HepG2 (cell line): ENCODE results near the gene STPG2. TPM values are rescaled to one million over a fixed set of nuclear protein-coding genes. Genes with fewer than 3 reads are reported as not detected.

Experiments used
- ATAC-seq: fragments of 200-7000 bp; cut with Tn5 transposase; 3 replicates; pipeline ENCODE4 v1.9.1; 2020; ENCODE audit warnings: mild to moderate bottlenecking, moderate library complexity
- BruUV-seq: library from RNA; stranded (reverse); fragments of 400-500 nt; replicated peaks from 2 replicates; lab custom pipeline; 2021; lab: Mats Ljungman, UMichigan
- CTCF ChIA-PET: fragments of 300-600 bp; formaldehyde crosslinking; extraction: SDS; loops from one replicate; lab custom pipeline; 2021; ENCODE audit warnings: low total read pairs, inconsistent platforms, low intra/inter-chr PET ratio; lab: Yijun Ruan, JAX
- POLR2A ChIA-PET: fragments of 350-600 bp; sonication (Branson Sonifier 250); formaldehyde crosslinking; loops from one replicate; lab custom pipeline; 2020; ENCODE audit warnings: antibody characterized with exemption, inconsistent platforms; lab: Yijun Ruan, JAX
- DNase-seq: peaks from one replicate; pipeline ENCODE4 v3.0.0-alpha.2; 2015; ENCODE audit warnings: low spot score
- FAIRE-seq: peaks from 3 replicates; lab custom pipeline; 2011; peaks lifted over from hg19 to GRCh38; lab: Jason Lieb, UNC
- H2AFZ ChIP-seq: one replicate; pipeline ENCODE4 v1.6.1; 2011; ENCODE audit warnings: low read length, inconsistent platforms
- H3K27ac ChIP-seq: fragments of 300-600 bp; 3 replicates; pipeline ENCODE4 v1.8.0; 2011; ENCODE audit warnings: mixed run types, mild to moderate bottlenecking, mixed read lengths, low read length, inconsistent platforms; ENCODE audit not compliant: insufficient read depth; ENCODE audit errors: extremely low read length
- H3K27me3 ChIP-seq, 2 experiments: fragments of 200-600 bp in 1 of 2; 2 replicates in 1 of 2; 3 replicates in 1 of 2; pipeline versions ENCODE4 v1.6.0 to v1.8.0; 2011; ENCODE audit warnings: low read length in 2 of 2, mild to moderate bottlenecking in 2 of 2, moderate library complexity in 2 of 2, inconsistent platforms in 1 of 2; ENCODE audit not compliant: insufficient read depth in 2 of 2, control insufficient read depth in 1 of 2
- H3K36me3 ChIP-seq, 2 experiments: fragments of 200-600 bp in 1 of 2; replicated peaks in 1 of 2; 2 replicates in 1 of 2; 3 replicates in 1 of 2; pipeline versions ENCODE4 v1.5.1 to v1.8.0; 2011; ENCODE audit warnings: low read length in 2 of 2, inconsistent platforms in 1 of 2; ENCODE audit not compliant: insufficient read depth in 2 of 2, control insufficient read depth in 1 of 2
- H3K4me1 ChIP-seq: 2 replicates; pipeline ENCODE4 v1.5.1; 2012; ENCODE audit warnings: low read length, inconsistent platforms; ENCODE audit not compliant: insufficient read depth
- H3K4me2 ChIP-seq: 2 replicates; pipeline ENCODE4 v1.6.0; 2011; ENCODE audit warnings: low read depth, low read length, inconsistent platforms
- H3K4me3 ChIP-seq, 3 experiments: fragments of 200-600 bp in 1 of 3; sonication (generic), shearing (Covaris generic) in 1 of 3; replicated peaks in 1 of 3; 2 replicates each; pipeline ENCODE4 v1.5.1; 2011 to 2016; ENCODE audit warnings: low read length in 3 of 3, inconsistent platforms in 2 of 3, low read depth in 2 of 3, mild to moderate bottlenecking in 2 of 3, control low read depth in 1 of 3, mixed read lengths in 1 of 3; ENCODE audit not compliant: insufficient read depth in 1 of 3
- H3K79me2 ChIP-seq: one replicate; pipeline ENCODE4 v1.6.1; 2011; ENCODE audit warnings: low read length, inconsistent platforms; ENCODE audit not compliant: insufficient read depth
- H3K9ac ChIP-seq: 2 replicates; pipeline ENCODE4 v1.6.0; 2011; ENCODE audit warnings: mild to moderate bottlenecking, low read depth, low read length, inconsistent platforms; ENCODE audit not compliant: insufficient read depth
- H3K9me3 ChIP-seq: 2 replicates; pipeline ENCODE4 v1.5.1; 2012; ENCODE audit warnings: mild to moderate bottlenecking, low read length
- H4K20me1 ChIP-seq: 2 replicates; pipeline ENCODE4 v1.6.0; 2011; ENCODE audit warnings: inconsistent platforms, mild to moderate bottlenecking, low read length, moderate library complexity; ENCODE audit not compliant: insufficient read depth
- CBX1 ChIP-seq: IDR thresholded peaks from one replicate; pipeline ENCODE4 v1.6.1; 2016; ENCODE audit warnings: antibody characterized with exemption, low read depth
- DNMT1 ChIP-seq: sonication (generic); formaldehyde crosslinking; IDR thresholded peaks from 2 replicates; pipeline ENCODE4 v1.5.1; 2020; ENCODE audit warnings: mild to moderate bottlenecking, missing genetic modification reagents
- HCFC1 ChIP-seq: fragments of 150-350 bp; IDR thresholded peaks from 2 replicates; pipeline ENCODE4 v1.6.1; 2014; ENCODE audit warnings: low read depth, low read length
- MBNL3 ChIP-seq: fragments of 250-450 bp; sonication (Bioruptor Pico); conservative IDR thresholded peaks from 2 replicates; pipeline ENCODE4 v1.8.0; 2022; ENCODE audit warnings: mild to moderate bottlenecking, inconsistent platforms
- PHF21A ChIP-seq: sonication (generic); formaldehyde crosslinking; IDR thresholded peaks from 2 replicates; pipeline ENCODE4 v1.5.0; 2020; ENCODE audit warnings: mild to moderate bottlenecking, missing genetic modification reagents
- RNF2 ChIP-seq: fragments of 450-650 bp; conservative IDR thresholded peaks from 2 replicates; pipeline ENCODE4 v1.6.1; 2016; ENCODE audit warnings: low read depth
- SATB2 ChIP-seq: sonication (generic); formaldehyde crosslinking; IDR thresholded peaks from 2 replicates; pipeline ENCODE4 v1.5.0; 2020; ENCODE audit warnings: missing genetic modification reagents
- SUZ12 ChIP-seq: fragments of 150-350 bp; IDR thresholded peaks from 2 replicates; pipeline ENCODE4 v1.6.1; 2014; ENCODE audit warnings: low read depth, low read length
- ZNF225 ChIP-seq: sonication (generic); formaldehyde crosslinking; IDR thresholded peaks from 2 replicates; pipeline ENCODE4 v1.4.0; 2020; ENCODE audit warnings: mild to moderate bottlenecking, missing genetic modification reagents
- ZNF326 ChIP-seq: sonication (generic); formaldehyde crosslinking; IDR thresholded peaks from 2 replicates; pipeline ENCODE4 v1.4.0; 2020; ENCODE audit warnings: missing genetic modification reagents, borderline replicate concordance
- ZNF432 ChIP-seq: sonication (generic); formaldehyde crosslinking; IDR thresholded peaks from 2 replicates; pipeline ENCODE4 v1.5.0; 2020; ENCODE audit warnings: missing genetic modification reagents, mild to moderate bottlenecking, borderline replicate concordance
- ZNF616 ChIP-seq: sonication (generic); formaldehyde crosslinking; IDR thresholded peaks from 2 replicates; pipeline ENCODE4 v1.5.0; 2020; ENCODE audit warnings: low read depth, mild to moderate bottlenecking, missing genetic modification reagents
- ZNF672 ChIP-seq: sonication (generic); formaldehyde crosslinking; IDR thresholded peaks from 2 replicates; pipeline ENCODE4 v1.8.1; 2022; ENCODE audit warnings: missing genetic modification reagents
- ZSCAN12 ChIP-seq: sonication (generic); formaldehyde crosslinking; IDR thresholded peaks from 2 replicates; pipeline ENCODE4 v1.9.0; 2021; ENCODE audit warnings: mild to moderate bottlenecking, missing genetic modification reagents
- WGBS: methylation state at CpG from one replicate; pipeline ENCODE4 v1.1.6; 2017; ENCODE audit warnings: low lambda C conversion rate; 5-methylcytosine and 5-hydroxymethylcytosine counted together
- in situ Hi-C: cut with HindIII; loops from 2 replicates; pipeline ENCODE4 v1.10.0; 2017; ENCODE audit warnings: low pct_unique_long_range_greater_than_20kb; ENCODE audit not compliant: extremely low pct_ligation_motif_present
- intact Hi-C: fragments of 100-400 bp; cut with micrococcal nuclease; formaldehyde crosslinking; loops from one replicate; pipeline ENCODE4 v1.10.0; 2022; ENCODE audit not compliant: unreplicated experiment
- polyA plus RNA-seq, 8 experiments: library from polyadenylated mRNA; depleted of rRNA in 3 of 8; stranded (reverse) in 7 of 8; unstranded in 1 of 8; fragments of >200 nt; fragmentation: Illumina TruSeq in 4 of 8; extraction: Trizol in 4 of 8; gene quantifications; 2 replicates each; pipeline versions ENCODE4 v1.2.1 to v1.2.3, GENCODE V29; 2011 to 2016; ENCODE audit warnings: low read depth in 4 of 8, missing spikeins in 1 of 8, mixed read lengths in 1 of 8; ENCODE audit not compliant: insufficient read depth in 1 of 8
- total RNA-seq, 5 experiments: library from RNA; depleted of rRNA; stranded (reverse); fragments of >200 nt; fragmentation: Illumina TruSeq; extraction: Trizol; gene quantifications; 2 replicates each; pipeline ENCODE4 v1.2.3, GENCODE V29; 2016; ENCODE audit warnings: low read depth in 1 of 5
- TF ChIP-seq, protein P1 (sequence below): IDR thresholded peaks from 2 replicates; pipeline ENCODE4 v1.6.1; 2012; ENCODE audit warnings: low read length, improper control_type of control experiment

STPG2 gene
- total and polyA plus RNA-seq, 2 of the 13 experiments (the other 11 are each of a cell fraction or from before 2014, with no cell fraction given) = 0.07 TPM; not detected in 1

DNA sequence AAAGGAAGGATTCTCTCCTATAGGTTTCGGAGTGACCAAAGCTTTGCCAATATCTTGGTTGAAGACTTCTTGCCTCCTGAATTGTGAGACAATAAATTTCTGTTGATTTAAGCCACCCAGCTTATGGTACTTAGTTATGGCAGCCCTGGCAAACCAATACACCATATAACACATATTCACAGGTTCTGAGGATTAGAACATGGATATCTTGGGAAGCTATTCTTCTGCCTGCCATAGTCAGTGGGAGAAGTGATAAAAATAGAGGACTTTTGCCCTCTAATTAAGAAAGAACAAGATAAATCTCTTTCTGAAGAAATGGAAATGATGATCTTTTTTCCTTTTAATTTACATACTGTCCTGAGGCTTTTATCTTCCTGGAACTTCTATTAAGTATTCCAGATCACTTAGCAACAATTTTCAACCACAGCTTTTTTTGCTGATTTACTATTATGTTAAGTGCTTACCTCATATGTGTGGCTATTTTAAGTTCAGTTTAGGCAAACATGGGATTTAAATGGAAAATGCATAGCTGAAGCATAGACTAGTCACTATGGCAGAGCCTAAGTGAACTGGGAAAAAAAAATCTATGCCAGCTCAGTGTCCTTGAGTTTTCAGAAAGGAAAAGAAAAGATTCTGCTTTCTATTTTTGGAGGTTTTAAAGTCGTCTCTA, 381.7 kb downstream of the STPG2 start:
- DNase-seq (no peak), ATAC-seq (no peak), FAIRE-seq (no peak)
- Histone ChIP-seq H3K27ac (no peak overlapping the region), H3K4me1 (no peaks in the 10 kb centered on the region), H3K9ac (no peak overlapping the region), H3K79me2 (no peaks in the 10 kb centered on the region), H3K4me3 (no peak overlapping the region), H2AFZ (no peak overlapping the region), H3K27me3 (no peaks in the 10 kb centered on the region), H3K4me2 (no peak overlapping the region), H3K9me3 (no peaks in the 10 kb centered on the region), H4K20me1 (no peaks in the 10 kb centered on the region), H3K36me3 (no peaks in the 10 kb centered on the region)
- ChIA-PET CTCF (no interaction called here), POLR2A (no interaction called here)
- 0% methylated on average over 2 of the region's 2 CpGs for WGBS
- intact Hi-C loops = no loop called here
- in situ Hi-C loops = no loop called here
- no peak for TF ChIP-seq RNF2
- no peak for TF ChIP-seq SUZ12
- TF ChIP-seq ZNF326 (CRISPR knock-in tag) = no peak
- TF ChIP-seq DNMT1 (CRISPR knock-in tag) = no peak
- no peak for TF ChIP-seq PHF21A (CRISPR knock-in tag)
- no peak for TF ChIP-seq CBX1
- BruUV-seq = no TSS peak

DNA sequence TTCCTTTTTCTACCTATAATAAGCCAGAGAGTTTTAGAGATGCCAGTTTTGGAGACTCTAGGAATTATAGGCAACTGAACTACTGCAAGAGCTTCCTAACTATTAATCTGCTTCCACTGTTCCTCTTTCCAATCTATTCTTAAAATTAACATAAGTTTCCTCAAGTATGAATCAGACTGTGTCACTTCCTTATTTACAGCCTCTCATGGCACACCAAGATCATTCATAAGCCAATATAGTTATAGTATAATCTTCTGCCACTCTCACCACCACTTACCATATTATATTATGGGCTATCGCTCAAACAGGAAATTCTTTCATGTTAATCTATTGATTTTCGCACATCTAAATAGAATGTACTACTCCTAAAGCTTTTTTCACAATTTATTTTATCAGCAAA, 383.5 kb downstream of the STPG2 start:
- no peaks in the 10 kb centered on the region for H3K9me3 ChIP-seq
- in situ Hi-C loops (no loop called here), intact Hi-C loops (no loop called here)
- no TSS peak for BruUV-seq
- H3K27me3 ChIP-seq = no peaks in the 10 kb centered on the region
- ChIA-PET POLR2A (no interaction called here), CTCF (no interaction called here)
- DNase-seq (no peak), FAIRE-seq (no peak), ATAC-seq (no peak)
- no peaks in the 10 kb centered on the region for H4K20me1 ChIP-seq
- H3K79me2 ChIP-seq = no peaks in the 10 kb centered on the region
- no peak overlapping the region for H2AFZ ChIP-seq
- H3K4me2 ChIP-seq = no peak overlapping the region
- no peak overlapping the region for H3K4me3 ChIP-seq
- H3K27ac ChIP-seq = no peak overlapping the region
- no peaks in the 10 kb centered on the region for H3K4me1 ChIP-seq
- H3K36me3 ChIP-seq = no peaks in the 10 kb centered on the region
- WGBS = 1% methylated on average over 2 of the region's 2 CpGs
- no peak overlapping the region for H3K9ac ChIP-seq
- TF ChIP-seq MBNL3 (CRISPR knock-in tag) (no peak), HCFC1 (no peak), ZNF616 (CRISPR knock-in tag) (no peak), ZNF432 (CRISPR knock-in tag) (no peak), ZNF225 (CRISPR knock-in tag) (no peak), ZNF672 (CRISPR knock-in tag) (no peak), ZSCAN12 (no peak), SATB2 (CRISPR knock-in tag) (no peak)
- TF ChIP-seq, protein P1, sequence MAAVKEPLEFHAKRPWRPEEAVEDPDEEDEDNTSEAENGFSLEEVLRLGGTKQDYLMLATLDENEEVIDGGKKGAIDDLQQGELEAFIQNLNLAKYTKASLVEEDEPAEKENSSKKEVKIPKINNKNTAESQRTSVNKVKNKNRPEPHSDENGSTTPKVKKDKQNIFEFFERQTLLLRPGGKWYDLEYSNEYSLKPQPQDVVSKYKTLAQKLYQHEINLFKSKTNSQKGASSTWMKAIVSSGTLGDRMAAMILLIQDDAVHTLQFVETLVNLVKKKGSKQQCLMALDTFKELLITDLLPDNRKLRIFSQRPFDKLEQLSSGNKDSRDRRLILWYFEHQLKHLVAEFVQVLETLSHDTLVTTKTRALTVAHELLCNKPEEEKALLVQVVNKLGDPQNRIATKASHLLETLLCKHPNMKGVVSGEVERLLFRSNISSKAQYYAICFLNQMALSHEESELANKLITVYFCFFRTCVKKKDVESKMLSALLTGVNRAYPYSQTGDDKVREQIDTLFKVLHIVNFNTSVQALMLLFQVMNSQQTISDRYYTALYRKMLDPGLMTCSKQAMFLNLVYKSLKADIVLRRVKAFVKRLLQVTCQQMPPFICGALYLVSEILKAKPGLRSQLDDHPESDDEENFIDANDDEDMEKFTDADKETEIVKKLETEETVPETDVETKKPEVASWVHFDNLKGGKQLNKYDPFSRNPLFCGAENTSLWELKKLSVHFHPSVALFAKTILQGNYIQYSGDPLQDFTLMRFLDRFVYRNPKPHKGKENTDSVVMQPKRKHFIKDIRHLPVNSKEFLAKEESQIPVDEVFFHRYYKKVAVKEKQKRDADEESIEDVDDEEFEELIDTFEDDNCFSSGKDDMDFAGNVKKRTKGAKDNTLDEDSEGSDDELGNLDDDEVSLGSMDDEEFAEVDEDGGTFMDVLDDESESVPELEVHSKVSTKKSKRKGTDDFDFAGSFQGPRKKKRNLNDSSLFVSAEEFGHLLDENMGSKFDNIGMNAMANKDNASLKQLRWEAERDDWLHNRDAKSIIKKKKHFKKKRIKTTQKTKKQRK = no peak
